Activated CD8-positive, alpha-beta T cell treated with anti-CD3 and anti-CD28 coated beads for 36 hours (primary cell): ENCODE measurements around the gene CDKN1C. TPM values are rescaled to one million over a fixed set of nuclear protein-coding genes. Genes with fewer than 3 reads are reported as not detected.

Experiments
- ATAC-seq: fragments of 200-7000 bp; cut with Tn5 transposase; one replicate; pipeline ENCODE4 v1.10.0; 2021; ENCODE audit warnings: mild to moderate bottlenecking, moderate library complexity
- CTCF ChIA-PET: fragments of 350-600 bp; sonication (Branson Sonifier 250); formaldehyde crosslinking; loops from one replicate; lab custom pipeline; 2021; ENCODE audit warnings: antibody characterized with exemption; lab: Charles Lee
- POLR2A ChIA-PET: fragments of 350-600 bp; sonication (Branson Sonifier 250); formaldehyde crosslinking; loops from one replicate; lab custom pipeline; 2021; ENCODE audit warnings: antibody characterized with exemption; lab: Charles Lee
- DNase-seq: peaks from one replicate; pipeline ENCODE4 v3.0.0-alpha.2; 2020
- H3K27ac Mint-ChIP-seq: one replicate; pipeline ENCODE4 v1.8.0; 2021; ENCODE audit warnings: mild to moderate bottlenecking, mixed read lengths
- H3K27me3 Mint-ChIP-seq: one replicate; pipeline ENCODE4 v1.8.0; 2021; ENCODE audit warnings: mixed read lengths
- H3K36me3 Mint-ChIP-seq: one replicate; pipeline ENCODE4 v1.8.0; 2021; ENCODE audit warnings: low read depth, mixed read lengths
- H3K4me1 Mint-ChIP-seq: one replicate; pipeline ENCODE4 v1.8.0; 2021; ENCODE audit warnings: low read depth, mixed read lengths
- H3K4me3 Mint-ChIP-seq: one replicate; pipeline ENCODE4 v1.8.0; 2021; ENCODE audit warnings: mild to moderate bottlenecking, moderate library complexity, mixed read lengths
- H3K9me3 Mint-ChIP-seq: one replicate; pipeline ENCODE4 v1.8.0; 2021; ENCODE audit warnings: mixed read lengths
- intact Hi-C: fragments of 100-400 bp; cut with micrococcal nuclease; formaldehyde crosslinking; loops from one replicate; pipeline ENCODE4 v1.10.0; 2022
- total RNA-seq, 2 experiments: library from RNA; stranded (reverse); gene quantifications; one replicate each; pipeline ENCODE4 v1.2.3, GENCODE V29; 2021
- TF ChIP-seq, protein P1 (sequence below): fragments of 200-600 bp; IDR thresholded peaks from one replicate; pipeline ENCODE4 v1.8.0; 2022; ENCODE audit warnings: antibody characterized with exemption, mild to moderate bottlenecking

The CDKN1C gene
- total RNA-seq, 2 experiments from 2014 or later = 1.6 TPM

DNA sequence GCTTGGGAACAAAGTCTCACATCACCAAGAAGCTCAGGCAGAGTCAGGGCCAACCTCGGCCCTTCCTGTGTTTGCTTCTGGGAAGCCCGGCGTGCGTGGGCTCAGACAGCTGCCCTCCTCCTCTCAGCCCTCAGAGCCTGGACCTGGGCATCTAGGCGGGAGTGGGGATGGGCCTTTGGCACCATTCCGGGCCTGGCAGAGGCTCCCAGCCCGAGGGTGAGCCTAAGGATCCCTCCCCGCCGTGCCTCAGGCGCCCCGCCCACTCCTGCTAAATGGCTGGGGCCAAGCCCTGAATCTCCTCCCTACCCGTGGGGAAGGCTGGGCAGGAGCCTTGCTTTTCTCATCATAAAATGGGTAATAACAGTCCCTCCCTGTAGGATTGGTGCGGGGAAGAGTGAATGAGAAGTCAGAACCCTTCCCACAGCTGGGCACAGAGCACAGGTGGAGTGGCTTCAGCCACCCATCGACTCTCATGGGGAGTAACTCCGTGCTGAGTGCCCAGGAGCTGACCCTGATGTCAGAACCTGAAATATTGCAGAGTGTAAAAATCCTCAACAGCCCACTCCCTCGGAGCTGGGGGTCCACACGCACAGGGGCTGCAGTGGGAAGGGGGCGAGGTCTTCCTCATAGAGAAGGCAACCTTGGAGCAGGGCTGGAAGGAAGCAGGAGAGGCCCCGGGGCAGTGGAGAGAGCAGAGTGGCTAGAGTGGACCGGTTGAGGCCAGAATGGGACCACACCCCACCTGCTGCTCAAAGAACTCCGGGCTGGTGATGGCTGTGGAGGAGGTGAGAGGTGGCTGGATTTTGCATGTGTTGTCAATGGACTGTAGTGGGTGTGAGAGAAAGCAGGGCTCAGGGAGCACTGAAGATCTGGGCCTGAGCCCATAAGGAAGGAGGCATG lies 18.8 kb upstream of the CDKN1C start:
- no peaks in the 10 kb centered on the region for H3K27me3 Mint-ChIP-seq
- peaks cover 12% of the 10 kb centered on the region for H3K4me1 Mint-ChIP-seq
- H3K9me3 Mint-ChIP-seq = no peaks in the 10 kb centered on the region
- no peak for DNase-seq
- POLR2A ChIA-PET = no interaction called here
- intact Hi-C loops = no loop called here
- CTCF ChIA-PET = interaction anchor here (1.1 to 3.0 kb wide), 4 partner anchors 12 to 371 kb away, joined by 3 to 14 read pairs (median 10); partner anchors contain the start of gene PHLDA2
- H3K27ac Mint-ChIP-seq = no peak overlapping the region
- TF ChIP-seq, protein P1, sequence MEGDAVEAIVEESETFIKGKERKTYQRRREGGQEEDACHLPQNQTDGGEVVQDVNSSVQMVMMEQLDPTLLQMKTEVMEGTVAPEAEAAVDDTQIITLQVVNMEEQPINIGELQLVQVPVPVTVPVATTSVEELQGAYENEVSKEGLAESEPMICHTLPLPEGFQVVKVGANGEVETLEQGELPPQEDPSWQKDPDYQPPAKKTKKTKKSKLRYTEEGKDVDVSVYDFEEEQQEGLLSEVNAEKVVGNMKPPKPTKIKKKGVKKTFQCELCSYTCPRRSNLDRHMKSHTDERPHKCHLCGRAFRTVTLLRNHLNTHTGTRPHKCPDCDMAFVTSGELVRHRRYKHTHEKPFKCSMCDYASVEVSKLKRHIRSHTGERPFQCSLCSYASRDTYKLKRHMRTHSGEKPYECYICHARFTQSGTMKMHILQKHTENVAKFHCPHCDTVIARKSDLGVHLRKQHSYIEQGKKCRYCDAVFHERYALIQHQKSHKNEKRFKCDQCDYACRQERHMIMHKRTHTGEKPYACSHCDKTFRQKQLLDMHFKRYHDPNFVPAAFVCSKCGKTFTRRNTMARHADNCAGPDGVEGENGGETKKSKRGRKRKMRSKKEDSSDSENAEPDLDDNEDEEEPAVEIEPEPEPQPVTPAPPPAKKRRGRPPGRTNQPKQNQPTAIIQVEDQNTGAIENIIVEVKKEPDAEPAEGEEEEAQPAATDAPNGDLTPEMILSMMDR = no peak
- no peak overlapping the region for H3K4me3 Mint-ChIP-seq
- peaks cover 16% of the 10 kb centered on the region for H3K36me3 Mint-ChIP-seq
- no peak for ATAC-seq

DNA sequence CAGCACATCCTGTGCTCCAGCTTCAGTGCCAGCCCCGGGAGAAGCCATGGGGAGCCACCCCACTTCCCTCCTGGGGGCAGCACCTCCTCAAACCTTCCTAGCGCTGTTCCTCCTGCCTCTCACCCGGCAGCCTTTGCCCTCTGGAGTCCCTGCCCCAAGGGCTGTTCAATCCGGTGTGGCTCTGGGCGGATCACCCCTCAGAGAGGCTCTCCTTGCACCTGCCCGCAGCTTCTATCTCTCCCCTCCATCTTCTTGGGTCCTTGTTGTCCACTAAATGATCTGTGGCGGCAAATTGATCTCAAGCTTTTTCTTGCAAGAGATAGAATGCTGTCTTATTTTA lies 18.1 kb upstream of the CDKN1C start:
- CTCF ChIA-PET = interaction anchor here (1.8 to 3.0 kb wide), 4 partner anchors 11 to 188 kb away, joined by 5 to 14 read pairs (median 10); partner anchors contain the start of gene PHLDA2
- intact Hi-C loops = no loop called here
- H3K36me3 Mint-ChIP-seq = peaks cover 18% of the 10 kb centered on the region
- no peak for DNase-seq
- H3K4me3 Mint-ChIP-seq = peak overlapping the region; percentile 32
- POLR2A ChIA-PET = interaction anchor here (0.6 to 3.2 kb wide), 5 partner anchors 11 to 40 kb away, joined by 3 to 15 read pairs (median 3); no protein-coding TSS in a partner anchor
- H3K4me1 Mint-ChIP-seq = peaks cover 20% of the 10 kb centered on the region
- TF ChIP-seq, protein P1 = no peak
- no peaks in the 10 kb centered on the region for H3K27me3 Mint-ChIP-seq
- H3K27ac Mint-ChIP-seq = no peak overlapping the region
- no peaks in the 10 kb centered on the region for H3K9me3 Mint-ChIP-seq
- no peak for ATAC-seq

DNA sequence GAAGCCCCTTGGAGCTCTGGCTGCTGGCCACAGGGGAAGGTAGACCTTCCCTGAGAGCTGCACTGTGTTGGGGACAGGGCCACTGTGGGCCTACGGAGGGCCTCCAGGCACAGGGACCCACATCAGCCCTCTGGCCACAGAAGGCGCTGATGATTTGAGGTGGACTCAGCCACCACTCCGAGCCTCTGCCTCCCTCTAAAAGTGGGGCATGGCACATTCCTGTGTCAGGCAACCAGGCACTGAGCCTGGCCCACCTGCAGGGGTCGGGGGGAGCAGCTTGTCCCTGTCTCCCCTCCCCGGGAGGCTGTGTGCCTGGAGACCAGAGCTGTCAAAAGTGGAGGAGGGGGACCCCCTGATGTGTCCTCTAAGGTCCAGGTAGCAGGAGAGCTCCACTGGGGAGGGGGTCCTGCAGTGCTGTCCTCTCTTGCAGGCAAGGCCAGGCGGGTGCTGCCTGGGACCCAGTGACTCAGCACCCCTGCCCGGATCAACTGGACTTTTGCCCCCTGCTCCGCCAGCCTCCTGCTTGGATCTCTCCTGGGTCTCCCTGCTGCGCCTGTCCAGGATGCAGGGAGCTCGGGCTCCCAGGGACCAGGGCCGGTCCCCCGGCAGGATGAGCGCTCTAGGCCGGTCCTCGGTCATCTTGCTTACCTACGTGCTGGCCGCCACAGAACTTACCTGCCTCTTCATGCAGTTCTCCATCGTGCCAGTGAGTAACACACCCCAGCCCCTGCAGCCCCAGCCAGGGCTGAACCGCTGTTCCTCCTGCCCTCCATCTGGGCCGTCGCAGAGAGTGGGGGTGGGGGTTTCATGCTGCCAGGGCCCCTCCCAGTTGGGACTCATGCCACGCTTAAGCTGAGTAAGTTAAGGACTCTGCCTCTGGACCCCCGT lies 17.5 kb upstream of the CDKN1C start:
- DNase-seq (no peak), ATAC-seq (no peak)
- H3K4me1 Mint-ChIP-seq = peaks cover 26% of the 10 kb centered on the region
- H3K27me3 Mint-ChIP-seq = no peaks in the 10 kb centered on the region
- H3K27ac Mint-ChIP-seq = no peak overlapping the region
- H3K9me3 Mint-ChIP-seq = no peaks in the 10 kb centered on the region
- intact Hi-C loops = no loop called here
- peak overlapping the region; percentile 66 for H3K4me3 Mint-ChIP-seq
- CTCF ChIA-PET = interaction anchor here (1.0 to 3.0 kb wide), 8 partner anchors 11 to 598 kb away, joined by 3 to 14 read pairs (median 5); partner anchors contain the start of gene PHLDA2
- POLR2A ChIA-PET = interaction anchor here (0.5 to 3.2 kb wide), 8 partner anchors 10 to 203 kb away, joined by 3 to 15 read pairs (median 4); partner anchors contain the start of genes KCNQ1OT1 and PHLDA2
- peaks cover 18% of the 10 kb centered on the region for H3K36me3 Mint-ChIP-seq
- TF ChIP-seq, protein P1 = no peak

GRCh38 chr11:2901854-2902783 lies 16.5 kb upstream of the CDKN1C start:
- Mint-ChIP-seq H3K9me3 (no peaks in the 10 kb centered on the region), H3K27me3 (no peaks in the 10 kb centered on the region), H3K36me3 (peaks cover 18% of the 10 kb centered on the region), H3K4me1 (peaks cover 29% of the 10 kb centered on the region), H3K4me3 (peak overlapping the region; percentile 66), H3K27ac (no peak overlapping the region)
- DNase-seq = peak; percentile 97
- CTCF ChIA-PET = interaction anchor here (1.0 to 3.0 kb wide), 7 partner anchors 10 to 597 kb away, joined by 3 to 14 read pairs (median 5); partner anchors contain the start of gene PHLDA2
- peak; percentile 93 for ATAC-seq
- POLR2A ChIA-PET = interaction anchor here (0.5 to 3.2 kb wide), 5 partner anchors 10 to 202 kb away, joined by 3 to 15 read pairs (median 5); partner anchors contain the start of genes KCNQ1OT1 and PHLDA2
- intact Hi-C loops = no loop called here
- TF ChIP-seq, protein P1 = no peak
